DND-41 (cell line): ENCODE results near the gene GTSF1L.

Source experiments
- ATAC-seq: fragments of 200-7000 bp; cut with Tn5 transposase; 3 replicates; pipeline ENCODE4 v1.9.1; 2021; ENCODE audit warnings: low read depth; ENCODE audit not compliant: insufficient read depth
- DNase-seq: peaks from one replicate; pipeline ENCODE4 v3.0.0-alpha.2; 2020
- H2AFZ ChIP-seq: 2 replicates; pipeline ENCODE4 v1.6.0; 2012; ENCODE audit warnings: low read depth, low read length
- H3K27ac ChIP-seq: 2 replicates; pipeline ENCODE4 v1.5.1; 2012; ENCODE audit warnings: low read length, inconsistent platforms
- H3K27me3 ChIP-seq: fragments of 200-600 bp; sonication (generic); 2 replicates; pipeline ENCODE4 v1.6.0; 2012; ENCODE audit warnings: low read length, mild to moderate bottlenecking, inconsistent platforms; ENCODE audit not compliant: insufficient read depth, poor library complexity
- H3K36me3 ChIP-seq: 2 replicates; pipeline ENCODE4 v1.5.1; 2012; ENCODE audit warnings: low read length, inconsistent platforms; ENCODE audit not compliant: insufficient read depth
- H3K4me1 ChIP-seq: 2 replicates; pipeline ENCODE4 v1.5.1; 2012; ENCODE audit warnings: mild to moderate bottlenecking, low read length; ENCODE audit not compliant: insufficient read depth
- H3K4me2 ChIP-seq: 2 replicates; pipeline ENCODE4 v1.6.0; 2012; ENCODE audit warnings: mild to moderate bottlenecking, moderate library complexity, low read length, inconsistent platforms; ENCODE audit not compliant: insufficient read depth
- H3K4me3 ChIP-seq, 2 experiments: fragments of 200-600 bp in 1 of 2; shearing (Covaris generic) in 1 of 2; 2 replicates each; pipeline ENCODE4 v1.5.1; 2012 to 2016; ENCODE audit warnings: inconsistent platforms in 2 of 2, low read length in 2 of 2, mild to moderate bottlenecking in 2 of 2, low read depth in 1 of 2, moderate library complexity in 1 of 2
- H3K79me2 ChIP-seq: 2 replicates; pipeline ENCODE4 v1.6.0; 2012; ENCODE audit warnings: low read length, inconsistent platforms; ENCODE audit not compliant: insufficient read depth
- H3K9ac ChIP-seq: 2 replicates; pipeline ENCODE4 v1.6.0; 2012; ENCODE audit warnings: low read depth, mild to moderate bottlenecking, inconsistent platforms, low read length, moderate library complexity
- H3K9me3 ChIP-seq: 2 replicates; pipeline ENCODE4 v1.5.1; 2012; ENCODE audit warnings: low read length, moderate library complexity, mild to moderate bottlenecking, inconsistent platforms; ENCODE audit not compliant: insufficient read depth, severe bottlenecking
- H4K20me1 ChIP-seq: 2 replicates; pipeline ENCODE4 v1.6.0; 2012; ENCODE audit warnings: low read length; ENCODE audit not compliant: insufficient read depth
- EZH2 ChIP-seq: IDR thresholded peaks from 3 replicates; pipeline ENCODE4 v1.6.1; 2012; ENCODE audit warnings: borderline replicate concordance, low read depth, mild to moderate bottlenecking, moderate library complexity, low read length, inconsistent platforms; ENCODE audit not compliant: severe bottlenecking
- TF ChIP-seq, protein P1 (sequence below): IDR thresholded peaks from 2 replicates; pipeline ENCODE4 v1.5.1; 2012; ENCODE audit warnings: borderline replicate concordance, low read length, moderate library complexity, mild to moderate bottlenecking; ENCODE audit not compliant: poor library complexity, severe bottlenecking; ENCODE audit errors: extremely low read depth

The GTSF1L gene

DNA sequence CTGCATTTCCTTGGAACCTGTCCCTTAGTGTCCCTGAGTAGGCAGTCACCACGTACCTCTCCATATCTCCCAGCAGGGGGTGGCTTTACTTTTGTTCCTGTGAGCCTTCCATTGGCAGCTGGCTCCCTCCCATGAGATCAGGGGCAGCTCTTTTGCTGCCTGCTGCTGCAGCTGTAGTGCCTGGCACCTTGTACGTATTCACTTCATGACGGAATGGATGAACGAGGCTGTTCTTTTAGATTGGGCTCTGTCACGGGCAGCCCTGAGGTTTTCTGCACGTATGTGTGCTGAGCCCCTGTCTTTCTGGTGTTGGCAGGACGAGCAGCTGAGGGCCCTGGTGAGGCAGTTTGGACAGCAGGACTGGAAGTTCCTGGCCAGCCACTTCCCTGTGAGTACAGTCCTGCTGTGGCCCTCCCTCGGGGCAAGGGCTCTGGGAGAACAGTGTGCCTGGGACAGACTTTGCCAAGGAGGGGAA is 45.3 kb downstream of the GTSF1L start:
- Histone ChIP-seq H3K27ac (no peak overlapping the region), H3K4me2 (no peak overlapping the region), H3K79me2 (peaks cover 70% of the 10 kb centered on the region), H2AFZ (no peak overlapping the region), H3K36me3 (peaks cover 80% of the 10 kb centered on the region), H3K9ac (no peak overlapping the region), H3K9me3 (no peaks in the 10 kb centered on the region), H3K27me3 (no peaks in the 10 kb centered on the region), H4K20me1 (peaks cover 73% of the 10 kb centered on the region), H3K4me3 (no peak overlapping the region), H3K4me1 (peaks cover 3% of the 10 kb centered on the region)
- peak; percentile 41; the same call in 1 of the 3 replicates for ATAC-seq
- TF ChIP-seq EZH2, result no peak
- TF ChIP-seq, protein P1, sequence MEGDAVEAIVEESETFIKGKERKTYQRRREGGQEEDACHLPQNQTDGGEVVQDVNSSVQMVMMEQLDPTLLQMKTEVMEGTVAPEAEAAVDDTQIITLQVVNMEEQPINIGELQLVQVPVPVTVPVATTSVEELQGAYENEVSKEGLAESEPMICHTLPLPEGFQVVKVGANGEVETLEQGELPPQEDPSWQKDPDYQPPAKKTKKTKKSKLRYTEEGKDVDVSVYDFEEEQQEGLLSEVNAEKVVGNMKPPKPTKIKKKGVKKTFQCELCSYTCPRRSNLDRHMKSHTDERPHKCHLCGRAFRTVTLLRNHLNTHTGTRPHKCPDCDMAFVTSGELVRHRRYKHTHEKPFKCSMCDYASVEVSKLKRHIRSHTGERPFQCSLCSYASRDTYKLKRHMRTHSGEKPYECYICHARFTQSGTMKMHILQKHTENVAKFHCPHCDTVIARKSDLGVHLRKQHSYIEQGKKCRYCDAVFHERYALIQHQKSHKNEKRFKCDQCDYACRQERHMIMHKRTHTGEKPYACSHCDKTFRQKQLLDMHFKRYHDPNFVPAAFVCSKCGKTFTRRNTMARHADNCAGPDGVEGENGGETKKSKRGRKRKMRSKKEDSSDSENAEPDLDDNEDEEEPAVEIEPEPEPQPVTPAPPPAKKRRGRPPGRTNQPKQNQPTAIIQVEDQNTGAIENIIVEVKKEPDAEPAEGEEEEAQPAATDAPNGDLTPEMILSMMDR, result peak; percentile 31
- no peak for DNase-seq

DNA sequence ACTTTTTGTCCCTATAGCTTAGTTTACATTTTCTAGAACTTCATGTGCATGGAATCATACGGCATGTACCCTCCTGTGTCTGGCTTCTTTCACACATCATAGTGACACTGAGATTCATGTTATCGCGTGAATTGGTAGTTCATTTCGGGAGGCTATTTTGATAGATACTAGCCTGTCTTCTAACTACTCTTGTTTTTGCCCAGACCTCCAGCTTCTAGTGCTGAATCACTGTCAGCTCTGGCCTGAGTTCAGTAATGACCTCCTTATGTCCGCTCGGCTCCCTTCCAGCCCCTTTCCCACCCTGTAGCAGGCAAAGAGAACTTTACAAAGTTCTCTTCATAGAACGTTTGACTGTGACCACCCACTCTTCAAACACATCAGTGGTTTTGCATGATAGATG is 45.8 kb downstream of the GTSF1L start:
- peaks cover 70% of the 10 kb centered on the region for H3K79me2 ChIP-seq
- H2AFZ ChIP-seq, result no peak overlapping the region
- H3K27ac ChIP-seq, result no peak overlapping the region
- no peaks in the 10 kb centered on the region for H3K9me3 ChIP-seq
- DNase-seq (no peak), ATAC-seq (no peak)
- H3K36me3 ChIP-seq, result peaks cover 80% of the 10 kb centered on the region
- peaks cover 7% of the 10 kb centered on the region for H3K4me1 ChIP-seq
- peaks cover 73% of the 10 kb centered on the region for H4K20me1 ChIP-seq
- TF ChIP-seq, protein P1, result no peak
- TF ChIP-seq EZH2, result no peak
- H3K4me2 ChIP-seq, result no peak overlapping the region
- no peak overlapping the region for H3K4me3 ChIP-seq
- no peaks in the 10 kb centered on the region for H3K27me3 ChIP-seq
- H3K9ac ChIP-seq, result no peak overlapping the region

DNA sequence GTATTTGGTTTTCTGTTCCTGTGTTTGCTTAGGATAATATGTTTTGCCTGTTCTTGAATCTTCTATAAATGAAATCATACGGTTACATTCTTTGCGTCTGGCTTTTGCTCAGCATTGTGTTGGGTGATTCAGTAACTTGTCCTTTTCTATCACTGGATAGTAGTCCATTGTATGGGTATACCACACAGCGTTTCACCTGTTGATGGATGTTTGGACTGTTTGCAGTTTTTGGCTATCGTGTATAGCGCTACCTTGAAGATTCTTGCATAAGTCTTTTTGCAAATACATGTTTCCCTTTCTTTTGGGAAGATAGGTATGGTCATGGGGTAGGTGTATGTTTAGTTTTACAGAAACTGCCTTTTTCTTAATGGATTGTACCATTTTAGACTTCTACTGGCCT is 50.4 kb downstream of the GTSF1L start:
- no peak for ATAC-seq
- DNase-seq, result no peak
- Histone ChIP-seq H4K20me1 (peaks cover 77% of the 10 kb centered on the region), H3K4me3 (no peak overlapping the region), H3K27me3 (no peaks in the 10 kb centered on the region), H3K4me1 (peaks cover 30% of the 10 kb centered on the region), H3K36me3 (peaks cover 87% of the 10 kb centered on the region), H3K4me2 (peak overlapping the region; percentile 28; the same call in 1 of the 2 replicates), H2AFZ (no peak overlapping the region), H3K9ac (no peak overlapping the region), H3K9me3 (no peaks in the 10 kb centered on the region), H3K27ac (peak overlapping the region; percentile 27; the same call in 1 of the 2 replicates), H3K79me2 (peaks cover 92% of the 10 kb centered on the region)
- no peak for TF ChIP-seq EZH2
- TF ChIP-seq, protein P1, result no peak
